ENCODE measurements around the gene TNNT2.

TNNT2 gene

GRCh38 chr1:201319631-201320030 lies 57.8 kb downstream of the TNNT2 start:
- no peak for TF ChIP-seq CTCF (IDR thresholded peaks at IDR 0.05; ENCODE audit: low read depth, low read length)
- no peak for DNase-seq (ENCODE audit: low read depth in 2 of 2)
- H3K4me3 ChIP-seq (replicated peaks in 1 of 2; ENCODE audit: low read depth in 2 of 2, low read length in 2 of 2), result no peak overlapping the region

- no peak overlapping the region for H3K4me3 ChIP-seq (replicated peaks in 1 of 2; ENCODE audit: low read depth in 2 of 2, low read length in 2 of 2)
- TF ChIP-seq CTCF (IDR thresholded peaks at IDR 0.05; ENCODE audit: low read depth, low read length), result no peak
- DNase-seq (ENCODE audit: low read depth in 2 of 2), result no peak
Observed at GRCh38 chr1:201318504-201319340, 58.8 kb downstream of the TNNT2 start.

- no peak for TF ChIP-seq CTCF (IDR thresholded peaks at IDR 0.05; ENCODE audit: low read depth, low read length)
Observed at GRCh38 chr1:201317551-201317950, 59.9 kb downstream of the TNNT2 start.

GRCh38 chr1:201316556-201316955 lies 60.9 kb downstream of the TNNT2 start:
- no peak for DNase-seq (ENCODE audit: low read depth in 2 of 2)
- H3K4me3 ChIP-seq (replicated peaks in 1 of 2; ENCODE audit: low read depth in 2 of 2, low read length in 2 of 2), result no peak overlapping the region
- TF ChIP-seq CTCF (IDR thresholded peaks at IDR 0.05; ENCODE audit: low read depth, low read length), result no peak

More at GRCh38 chr1:201317551-201317950, 59.9 kb downstream of the TNNT2 start:
- no peak for DNase-seq (ENCODE audit: low read depth in 2 of 2)
- no peak overlapping the region for H3K4me3 ChIP-seq (replicated peaks in 1 of 2; ENCODE audit: low read depth in 2 of 2, low read length in 2 of 2)

GRCh38 chr1:201313086-201313485 lies 64.4 kb downstream of the TNNT2 start:
- DNase-seq (ENCODE audit: low read depth in 2 of 2), result no peak
- no peak overlapping the region for H3K4me3 ChIP-seq (replicated peaks in 1 of 2; ENCODE audit: low read depth in 2 of 2, low read length in 2 of 2)
- TF ChIP-seq CTCF (IDR thresholded peaks at IDR 0.05; ENCODE audit: low read depth, low read length), result no peak

GRCh38 chr1:201312298-201312697 lies 65.2 kb downstream of the TNNT2 start:
- H3K4me3 ChIP-seq (replicated peaks in 1 of 2; ENCODE audit: low read depth in 2 of 2, low read length in 2 of 2), result no peak overlapping the region
- no peak for TF ChIP-seq CTCF (IDR thresholded peaks at IDR 0.05; ENCODE audit: low read depth, low read length)
- DNase-seq (ENCODE audit: low read depth in 2 of 2), result no peak
